GM19372 (cell line): ENCODE measurements around the gene ENO2.

Experiments used
- ATAC-seq: cut with Tn5 transposase; IDR thresholded peaks from one replicate; pipeline ENCODE4 v1.9.1; 2021; ENCODE audit warnings: mild to moderate bottlenecking, low read depth, moderate library complexity; ENCODE audit not compliant: unreplicated experiment

ENO2 gene

GRCh38 chr12:6909421-6910145 lies 4.8 kb upstream of the ENO2 start:
- no peak for ATAC-seq

GRCh38 chr12:6912164-6912935 lies 2.0 kb upstream of the ENO2 start:
- ATAC-seq: no peak

DNA sequence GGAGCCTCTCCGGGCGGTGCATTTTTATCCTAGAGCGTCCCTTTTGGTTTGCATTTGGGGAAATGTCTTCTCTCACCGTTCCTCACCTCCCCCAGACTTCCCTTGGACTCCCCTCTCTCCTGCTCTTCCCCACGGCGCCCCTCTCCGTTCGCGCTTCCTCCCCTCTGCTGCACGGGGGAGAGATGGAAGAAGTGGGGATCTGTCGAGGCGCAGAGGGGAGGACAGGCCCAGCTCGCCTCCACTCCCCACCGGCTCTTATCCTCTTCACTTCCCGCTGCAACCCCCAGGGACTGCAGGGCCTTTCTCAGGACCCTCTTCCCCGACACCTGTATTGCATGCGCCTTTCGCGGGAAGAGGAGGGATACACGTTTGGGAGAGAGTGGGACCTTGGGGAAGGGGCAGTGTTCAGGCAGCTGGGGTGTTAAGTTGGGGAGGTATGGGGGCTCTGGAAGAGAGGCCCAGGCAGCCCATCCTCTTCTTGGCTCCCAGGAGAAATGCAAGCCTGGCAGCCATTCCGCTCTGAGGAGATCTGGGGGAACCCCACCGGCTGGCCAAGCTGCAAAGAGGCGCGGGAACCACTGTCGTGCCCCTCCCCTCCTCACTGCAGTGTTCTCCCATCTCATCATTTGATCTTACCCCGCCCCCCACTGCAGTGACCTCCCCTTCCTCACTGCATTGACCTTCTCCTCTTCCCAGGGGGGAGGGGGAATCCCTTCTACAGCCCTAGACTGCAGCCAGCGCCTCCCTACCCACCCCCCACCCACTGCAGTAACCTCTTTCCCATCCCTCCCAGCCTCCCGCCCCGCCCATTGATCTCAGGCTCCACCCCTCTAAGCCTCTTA lies 788 bp downstream of the ENO2 start:
- ATAC-seq: no peak

DNA sequence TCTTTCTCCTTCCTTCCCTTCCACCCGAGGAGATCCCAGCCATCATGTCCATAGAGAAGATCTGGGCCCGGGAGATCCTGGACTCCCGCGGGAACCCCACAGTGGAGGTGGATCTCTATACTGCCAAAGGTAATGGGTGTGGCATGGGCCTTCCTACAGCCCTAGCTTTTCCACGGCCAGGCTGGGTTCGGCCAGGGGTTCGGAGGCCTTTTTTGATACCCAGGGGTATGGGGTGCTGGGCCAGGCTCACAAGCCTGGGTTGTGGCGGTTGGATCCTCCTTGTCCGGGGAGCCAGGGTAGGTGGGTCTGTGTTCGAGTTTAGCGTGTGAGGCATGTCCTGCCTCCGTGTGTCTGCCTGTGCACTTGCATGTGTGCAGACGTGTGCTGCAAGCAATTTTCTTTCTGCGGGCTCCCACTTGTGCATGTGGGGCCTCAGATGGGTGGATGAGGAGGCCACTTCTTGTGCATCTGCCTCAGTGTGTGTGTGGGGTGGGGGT lies 1.5 kb downstream of the ENO2 start:
- ATAC-seq: no peak

- ATAC-seq: no peak
Observed at GRCh38 chr12:6916426-6917200, 2.2 kb downstream of the ENO2 start.

DNA sequence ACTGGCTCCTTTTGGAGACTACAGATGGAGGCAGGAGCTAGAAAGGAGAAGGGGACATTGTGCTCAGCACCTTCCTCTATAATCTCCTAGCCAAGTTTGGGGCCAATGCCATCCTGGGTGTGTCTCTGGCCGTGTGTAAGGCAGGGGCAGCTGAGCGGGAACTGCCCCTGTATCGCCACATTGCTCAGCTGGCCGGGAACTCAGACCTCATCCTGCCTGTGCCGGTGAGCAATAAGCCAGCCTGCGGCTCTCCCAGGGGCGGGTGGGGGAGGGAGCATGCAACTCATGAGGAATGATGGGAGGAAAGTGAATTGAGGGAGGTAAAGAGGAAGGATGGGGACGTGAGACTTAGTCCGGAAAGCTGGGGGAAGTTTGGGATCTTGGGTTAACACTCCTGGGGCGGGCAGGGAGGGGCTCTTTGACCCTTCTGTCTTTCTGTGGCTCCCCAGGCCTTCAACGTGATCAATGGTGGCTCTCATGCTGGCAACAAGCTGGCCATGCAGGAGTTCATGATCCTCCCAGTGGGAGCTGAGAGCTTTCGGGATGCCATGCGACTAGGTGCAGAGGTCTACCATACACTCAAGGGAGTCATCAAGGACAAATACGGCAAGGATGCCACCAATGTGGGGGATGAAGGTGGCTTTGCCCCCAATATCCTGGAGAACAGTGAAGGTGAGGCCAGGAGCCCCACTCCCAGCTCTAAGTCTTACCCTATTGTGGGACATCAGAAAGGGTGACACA lies 3.3 kb downstream of the ENO2 start:
- no peak for ATAC-seq

DNA sequence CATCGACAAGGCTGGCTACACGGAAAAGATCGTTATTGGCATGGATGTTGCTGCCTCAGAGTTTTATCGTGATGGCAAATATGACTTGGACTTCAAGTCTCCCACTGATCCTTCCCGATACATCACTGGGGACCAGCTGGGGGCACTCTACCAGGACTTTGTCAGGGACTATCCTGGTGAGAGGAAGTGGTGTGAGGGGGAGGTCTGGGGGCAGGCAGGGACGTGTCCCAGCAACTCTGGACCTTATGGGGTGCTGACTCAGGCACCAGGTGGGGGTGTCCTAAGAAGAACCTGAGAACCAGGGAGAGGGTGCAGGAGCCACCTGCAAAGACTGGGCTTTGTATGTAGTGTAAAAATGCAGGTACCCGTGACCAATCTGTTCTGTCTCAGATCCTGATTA lies 5.2 kb downstream of the ENO2 start:
- ATAC-seq: no peak

- no peak for ATAC-seq
Observed at GRCh38 chr12:6921539-6921938, 7.2 kb downstream of the ENO2 start.

GRCh38 chr12:6921996-6922946 lies 7.9 kb downstream of the ENO2 start:
- no peak for ATAC-seq

GRCh38 chr12:6923003-6923732 lies 8.8 kb downstream of the ENO2 start:
- ATAC-seq: no peak

DNA sequence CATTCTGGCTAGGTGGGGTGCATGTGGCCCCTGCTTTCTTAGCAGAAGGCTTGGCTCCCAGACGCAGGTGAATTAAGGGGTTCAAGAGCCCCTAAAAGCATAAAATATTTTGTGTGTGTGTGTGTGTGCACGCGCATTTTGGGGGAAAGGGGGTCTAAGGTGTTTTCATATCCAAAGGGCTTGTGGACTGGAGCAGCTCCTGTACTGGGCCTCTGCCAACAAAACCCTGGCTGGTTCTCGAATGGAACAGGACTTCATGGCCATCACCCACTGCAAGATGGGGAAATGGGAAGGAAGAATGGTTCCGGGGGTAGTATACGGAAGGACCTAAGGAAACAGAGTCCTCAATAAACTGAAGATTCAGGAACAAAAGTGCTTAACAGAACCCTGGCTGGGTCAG lies 9.5 kb downstream of the ENO2 start:
- ATAC-seq: no peak

- no peak for ATAC-seq
Observed at GRCh38 chr12:6925239-6925539, 10.8 kb downstream of the ENO2 start.

- ATAC-seq: no peak
Observed at GRCh38 chr12:6925540-6926279, 11.3 kb downstream of the ENO2 start.

DNA sequence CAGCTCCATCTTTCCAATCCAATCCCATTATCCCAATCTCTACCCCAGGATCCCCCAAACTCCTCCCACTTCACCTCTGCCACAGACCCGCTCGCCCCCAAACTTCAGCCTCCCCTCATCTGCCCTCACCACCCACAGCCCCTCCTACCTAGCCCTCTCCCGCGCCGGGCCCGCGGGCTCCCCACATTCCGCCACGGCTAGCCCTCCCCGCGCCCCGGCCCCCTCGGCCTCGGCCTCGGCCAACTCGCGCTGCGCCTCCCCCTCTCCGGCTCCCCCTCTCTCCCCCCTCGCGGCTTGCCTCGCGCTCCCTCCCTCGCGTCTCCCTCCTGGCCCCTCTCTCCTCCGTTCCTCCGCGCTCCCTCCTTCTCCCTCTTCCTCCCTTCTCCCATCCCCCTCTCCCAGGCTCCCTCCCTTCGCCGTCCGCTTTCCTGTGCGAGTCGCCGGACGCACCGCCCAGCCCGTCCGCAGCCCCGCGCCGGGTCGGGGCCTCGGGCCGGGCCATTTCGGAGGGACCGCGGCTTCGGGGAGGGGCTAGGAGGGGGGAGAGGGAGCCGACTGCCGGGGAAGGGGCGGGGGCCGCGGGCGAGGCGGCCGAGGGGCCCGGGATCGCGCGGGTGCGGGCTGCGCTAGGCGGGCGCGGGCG lies 13.1 kb downstream of the ENO2 start, which contains the start of gene ATN1:
Gene ATN1 (plus strand): TSS at position 581 of the 643 bp plus-strand sequence. CDS start 6,043 bp downstream, outside the sequence.
- no peak for ATAC-seq

DNA sequence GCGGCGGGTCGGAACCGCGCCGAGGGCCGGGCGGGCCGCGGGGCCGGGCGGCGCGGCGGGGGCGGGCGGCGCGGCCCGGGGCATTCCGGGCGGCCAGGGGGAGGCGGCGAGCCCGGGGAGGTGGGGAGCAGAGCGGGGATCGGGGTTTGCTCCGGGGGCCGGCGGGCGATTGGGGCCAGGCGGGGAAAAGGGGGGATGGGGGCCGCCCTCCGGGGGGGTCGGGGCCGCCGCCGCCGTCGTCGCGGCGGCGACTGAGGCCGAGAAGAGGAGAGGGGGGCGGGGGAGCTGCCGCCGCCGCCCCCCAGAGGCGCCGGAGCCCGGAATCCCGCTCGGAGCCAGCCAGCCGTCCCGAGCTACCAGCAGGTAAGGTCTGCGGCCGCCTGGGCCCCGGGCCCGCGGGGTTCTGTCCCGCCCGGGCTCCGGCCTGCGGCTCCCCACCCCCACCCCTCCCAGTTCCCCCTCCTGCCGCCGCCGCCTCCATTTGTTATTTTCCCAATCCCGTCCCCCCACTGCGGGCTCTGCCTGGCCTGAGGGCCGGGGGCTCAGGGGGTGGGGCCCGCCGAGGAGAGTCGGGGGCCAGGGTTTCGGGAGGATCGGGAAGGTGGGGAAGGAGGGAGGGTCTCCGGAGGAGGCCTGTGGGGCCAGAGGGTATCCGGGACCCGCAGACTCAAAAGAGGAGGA lies 13.8 kb downstream of the ENO2 start:
- ATAC-seq: no peak
